ENCODE measurements around the gene PI4K2A.

DNA sequence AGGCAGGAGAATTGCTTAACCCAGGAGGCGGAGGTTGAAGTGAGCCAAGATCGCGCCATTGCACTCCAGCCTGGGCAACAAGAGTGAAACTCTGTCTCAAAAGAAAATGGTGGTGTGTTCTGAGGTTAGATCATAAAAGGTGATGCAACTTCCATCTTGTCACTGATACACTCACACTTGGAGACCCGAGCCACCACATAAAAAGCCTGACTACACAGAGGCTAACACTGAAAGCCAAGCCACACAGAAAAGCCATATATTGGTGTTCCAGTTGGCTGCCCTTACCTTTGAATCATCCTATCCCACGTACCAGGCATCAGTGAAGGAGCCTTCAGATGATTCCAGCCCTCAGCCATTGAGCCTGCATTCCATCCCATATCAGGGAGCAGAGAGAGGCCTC is 11.2 kb upstream of the PI4K2A start:
- TF ChIP-seq, protein P1, sequence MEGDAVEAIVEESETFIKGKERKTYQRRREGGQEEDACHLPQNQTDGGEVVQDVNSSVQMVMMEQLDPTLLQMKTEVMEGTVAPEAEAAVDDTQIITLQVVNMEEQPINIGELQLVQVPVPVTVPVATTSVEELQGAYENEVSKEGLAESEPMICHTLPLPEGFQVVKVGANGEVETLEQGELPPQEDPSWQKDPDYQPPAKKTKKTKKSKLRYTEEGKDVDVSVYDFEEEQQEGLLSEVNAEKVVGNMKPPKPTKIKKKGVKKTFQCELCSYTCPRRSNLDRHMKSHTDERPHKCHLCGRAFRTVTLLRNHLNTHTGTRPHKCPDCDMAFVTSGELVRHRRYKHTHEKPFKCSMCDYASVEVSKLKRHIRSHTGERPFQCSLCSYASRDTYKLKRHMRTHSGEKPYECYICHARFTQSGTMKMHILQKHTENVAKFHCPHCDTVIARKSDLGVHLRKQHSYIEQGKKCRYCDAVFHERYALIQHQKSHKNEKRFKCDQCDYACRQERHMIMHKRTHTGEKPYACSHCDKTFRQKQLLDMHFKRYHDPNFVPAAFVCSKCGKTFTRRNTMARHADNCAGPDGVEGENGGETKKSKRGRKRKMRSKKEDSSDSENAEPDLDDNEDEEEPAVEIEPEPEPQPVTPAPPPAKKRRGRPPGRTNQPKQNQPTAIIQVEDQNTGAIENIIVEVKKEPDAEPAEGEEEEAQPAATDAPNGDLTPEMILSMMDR (IDR thresholded peaks at IDR 0.05): no peak
- TF ChIP-seq EZH2 (IDR thresholded peaks at IDR 0.05): no peak

Data from neural progenitor cell (in vitro differentiated cells).